Measurements from ENCODE around the gene TUT4.

- no peak for TF ChIP-seq GATA2 (IDR thresholded peaks at IDR 0.05; ENCODE audit: low read depth, low read length)
- TF ChIP-seq GATA3 (IDR thresholded peaks at IDR 0.05; ENCODE audit: low read depth, low read length), result no peak
Observed at GRCh38 chr1:52469108-52469507, 83.8 kb downstream of the TUT4 start.
